ENCODE measurements around the gene MTAP.

The MTAP gene

GRCh38 chr9:21802418-21803000, at the start of gene MTAP:
Gene MTAP, plus strand, starts transcription at chr9:21802636. Its CDS starts 113 bp downstream, at chr9:21802749.
- TF ChIP-seq CTCF (IDR thresholded peaks at IDR 0.05; ENCODE audit: control extremely low read depth, extremely low read depth, low read depth, missing control alignments), result no peak
- ChIA-PET CTCF (interaction anchor here (0.7 to 6.3 kb wide), 5 partner anchors 10 to 393 kb away, joined by 3 to 36 read pairs (median 6); partner anchors contain the start of gene CDKN2B), POLR2A (no interaction called here)
- DNase-seq (ENCODE audit: extremely low spot score), result peak; percentile 87

DNA sequence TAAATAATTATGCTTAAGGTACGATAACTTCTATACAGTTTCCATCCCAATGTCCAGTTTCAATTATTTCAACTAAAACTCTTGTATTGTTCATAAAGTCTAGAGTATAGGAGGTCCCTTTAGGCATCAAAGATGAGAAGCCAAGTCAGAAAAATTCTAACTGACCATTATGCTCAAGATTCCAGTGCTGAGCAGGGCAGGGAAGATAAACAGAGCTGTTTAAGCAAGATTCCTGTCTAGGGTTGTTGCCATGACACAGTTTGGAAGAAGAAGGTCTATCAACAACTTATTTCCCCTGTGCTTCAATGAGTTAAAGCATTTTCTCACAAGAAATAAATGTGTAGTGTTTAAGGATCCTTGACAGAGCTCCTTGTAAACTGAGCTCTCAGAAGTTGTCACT, 48.9 kb upstream of the MTAP start:
- ChIA-PET CTCF (no interaction called here), POLR2A (no interaction called here)
- no peak for DNase-seq (ENCODE audit: extremely low spot score)
- TF ChIP-seq CTCF (IDR thresholded peaks at IDR 0.05; ENCODE audit: control extremely low read depth, extremely low read depth, low read depth, missing control alignments), result no peak

GRCh38 chr9:21754741-21755140, 47.7 kb upstream of the MTAP start:
- DNase-seq (ENCODE audit: extremely low spot score), result no peak
- no peak for TF ChIP-seq CTCF (IDR thresholded peaks at IDR 0.05; ENCODE audit: control extremely low read depth, extremely low read depth, low read depth, missing control alignments)
- ChIA-PET POLR2A (no interaction called here), CTCF (interaction anchor here (1.3 kb wide), 1 partner anchor 8 kb away, joined by 3 read pairs; no protein-coding TSS in a partner anchor)

DNA sequence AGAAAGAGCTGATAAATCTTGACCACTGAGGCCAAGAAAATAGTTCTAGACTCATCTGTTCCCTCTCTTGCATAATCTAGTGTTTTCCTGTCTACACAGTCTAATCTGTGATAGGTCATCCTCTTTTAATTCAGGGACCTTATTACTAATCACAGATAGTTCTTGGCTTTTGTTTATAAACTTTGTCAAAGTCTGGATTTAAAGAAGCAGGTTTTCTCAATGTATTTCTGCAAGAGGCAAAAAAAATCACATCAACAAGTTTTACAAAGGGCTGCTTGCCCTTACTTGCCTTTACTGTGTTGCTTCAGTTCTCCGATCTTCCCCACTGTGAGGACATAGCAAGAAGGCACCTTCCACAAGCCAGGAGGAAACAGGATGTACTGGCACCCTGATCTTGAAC, 43.9 kb upstream of the MTAP start:
- TF ChIP-seq CTCF (IDR thresholded peaks at IDR 0.05; ENCODE audit: control extremely low read depth, extremely low read depth, low read depth, missing control alignments), result no peak
- DNase-seq (ENCODE audit: extremely low spot score), result no peak
- ChIA-PET POLR2A (no interaction called here), CTCF (interaction anchor here (1.3 kb wide), 1 partner anchor 9 kb away, joined by 3 read pairs; no protein-coding TSS in a partner anchor)

- TF ChIP-seq CTCF (IDR thresholded peaks at IDR 0.05; ENCODE audit: control extremely low read depth, extremely low read depth, low read depth, missing control alignments), result no peak
- CTCF ChIA-PET, result interaction anchor here (1.1 to 2.5 kb wide), 2 partner anchors 10 to 35 kb away, joined by 3 to 7 read pairs; no protein-coding TSS in a partner anchor
- POLR2A ChIA-PET, result no interaction called here
- DNase-seq (ENCODE audit: extremely low spot score), result peak; percentile 6
Measured at GRCh38 chr9:21761309-21761901, 41.0 kb upstream of the MTAP start.

GRCh38 chr9:21762064-21762463, 40.4 kb upstream of the MTAP start:
- POLR2A ChIA-PET, result no interaction called here
- CTCF ChIA-PET, result interaction anchor here (1.1 to 2.5 kb wide), 3 partner anchors 9 to 41 kb away, joined by 3 to 7 read pairs (median 3); no protein-coding TSS in a partner anchor
- no peak for DNase-seq (ENCODE audit: extremely low spot score)
- no peak for TF ChIP-seq CTCF (IDR thresholded peaks at IDR 0.05; ENCODE audit: control extremely low read depth, extremely low read depth, low read depth, missing control alignments)

Data from GM10248 (cell line).